Measurements from ENCODE around the gene ADGRL3. TPM values are rescaled to one million over a fixed set of nuclear protein-coding genes. Genes with fewer than 3 reads are reported as not detected.

The ADGRL3 gene
- total RNA-seq, 1 donor from 2014 or later, result 31.3 TPM

- Histone ChIP-seq H3K4me1 (ENCODE audit: insufficient read depth, low read length) (no peaks in the 10 kb centered on the region), H3K27ac (ENCODE audit: low read depth, low read length) (no peak overlapping the region), H3K4me2 (ENCODE audit: low read length) (no peak overlapping the region), H3K79me2 (ENCODE audit: insufficient read depth, low read length) (no peaks in the 10 kb centered on the region), H3K9me3 (ENCODE audit: insufficient read depth, low read depth, low read length) (no peaks in the 10 kb centered on the region), H4K20me1 (ENCODE audit: insufficient read depth, low read length) (no peaks in the 10 kb centered on the region), H3K27me3 (ENCODE audit: insufficient read depth, low read length) (no peaks in the 10 kb centered on the region), H2AFZ (ENCODE audit: low read depth, low read length) (no peak overlapping the region), H3K4me3 (ENCODE audit: insufficient read depth, low read depth, low read length) (no peak overlapping the region), H3K36me3 (ENCODE audit: insufficient read depth, low read length) (no peaks in the 10 kb centered on the region), H3K9ac (ENCODE audit: low read length) (no peak overlapping the region)
- no peaks in the 10 kb centered on the region for H3K9me3 Mint-ChIP-seq (ENCODE audit: unreplicated experiment)
- no peak overlapping the region for H3K4me3 Mint-ChIP-seq (ENCODE audit: unreplicated experiment)
- no peak for TF ChIP-seq EZH2 (IDR thresholded peaks at IDR 0.05; ENCODE audit: insufficient read depth, low read length)
- TF ChIP-seq CTCF (IDR thresholded peaks at IDR 0.05; ENCODE audit: insufficient read depth, low read depth, low read length), result no peak
- no peaks in the 10 kb centered on the region for H3K36me3 Mint-ChIP-seq (ENCODE audit: low read depth, unreplicated experiment)
- FAIRE-seq (no peak), DNase-seq (ENCODE audit: low read depth) (no peak)
- H3K27me3 Mint-ChIP-seq (ENCODE audit: low read depth, unreplicated experiment), result no peaks in the 10 kb centered on the region
- H3K4me1 Mint-ChIP-seq (ENCODE audit: low read depth, unreplicated experiment), result peaks cover 5% of the 10 kb centered on the region
- H3K27ac Mint-ChIP-seq (ENCODE audit: unreplicated experiment), result no peak overlapping the region
Observed at GRCh38 chr4:61877893-61878292, 677.8 kb downstream of the ADGRL3 start.

- H3K27ac ChIP-seq (ENCODE audit: low read depth, low read length), result no peak overlapping the region
- no peaks in the 10 kb centered on the region for H3K27me3 ChIP-seq (ENCODE audit: insufficient read depth, low read length)
- Mint-ChIP-seq H3K4me3 (ENCODE audit: unreplicated experiment) (no peak overlapping the region), H3K27ac (ENCODE audit: unreplicated experiment) (no peak overlapping the region), H3K9me3 (ENCODE audit: unreplicated experiment) (no peaks in the 10 kb centered on the region), H3K36me3 (ENCODE audit: low read depth, unreplicated experiment) (no peaks in the 10 kb centered on the region), H3K27me3 (ENCODE audit: low read depth, unreplicated experiment) (no peaks in the 10 kb centered on the region), H3K4me1 (ENCODE audit: low read depth, unreplicated experiment) (peaks cover 5% of the 10 kb centered on the region)
- no peak overlapping the region for H3K9ac ChIP-seq (ENCODE audit: low read length)
- H2AFZ ChIP-seq (ENCODE audit: low read depth, low read length), result no peak overlapping the region
- no peaks in the 10 kb centered on the region for H3K4me1 ChIP-seq (ENCODE audit: insufficient read depth, low read length)
- H3K79me2 ChIP-seq (ENCODE audit: insufficient read depth, low read length), result no peaks in the 10 kb centered on the region
- no peak for FAIRE-seq
- H3K36me3 ChIP-seq (ENCODE audit: insufficient read depth, low read length), result no peaks in the 10 kb centered on the region
- DNase-seq (ENCODE audit: low read depth), result no peak
- no peak overlapping the region for H3K4me3 ChIP-seq (ENCODE audit: insufficient read depth, low read depth, low read length)
- H4K20me1 ChIP-seq (ENCODE audit: insufficient read depth, low read length), result no peaks in the 10 kb centered on the region
- no peak for TF ChIP-seq CTCF (IDR thresholded peaks at IDR 0.05; ENCODE audit: insufficient read depth, low read depth, low read length)
- no peak for TF ChIP-seq EZH2 (IDR thresholded peaks at IDR 0.05; ENCODE audit: insufficient read depth, low read length)
- no peaks in the 10 kb centered on the region for H3K9me3 ChIP-seq (ENCODE audit: insufficient read depth, low read depth, low read length)
- no peak overlapping the region for H3K4me2 ChIP-seq (ENCODE audit: low read length)
Observed at GRCh38 chr4:61882381-61882780, 682.3 kb downstream of the ADGRL3 start.

- Histone ChIP-seq H3K27me3 (ENCODE audit: insufficient read depth, low read length) (no peaks in the 10 kb centered on the region), H4K20me1 (ENCODE audit: insufficient read depth, low read length) (no peaks in the 10 kb centered on the region), H3K4me3 (ENCODE audit: insufficient read depth, low read depth, low read length) (no peak overlapping the region), H3K36me3 (ENCODE audit: insufficient read depth, low read length) (no peaks in the 10 kb centered on the region), H3K4me2 (ENCODE audit: low read length) (no peak overlapping the region), H2AFZ (ENCODE audit: low read depth, low read length) (no peak overlapping the region), H3K4me1 (ENCODE audit: insufficient read depth, low read length) (no peaks in the 10 kb centered on the region), H3K27ac (ENCODE audit: low read depth, low read length) (no peak overlapping the region), H3K9ac (ENCODE audit: low read length) (no peak overlapping the region), H3K79me2 (ENCODE audit: insufficient read depth, low read length) (no peaks in the 10 kb centered on the region), H3K9me3 (ENCODE audit: insufficient read depth, low read depth, low read length) (no peaks in the 10 kb centered on the region)
- Mint-ChIP-seq H3K27me3 (ENCODE audit: low read depth, unreplicated experiment) (no peaks in the 10 kb centered on the region), H3K27ac (ENCODE audit: unreplicated experiment) (no peak overlapping the region), H3K9me3 (ENCODE audit: unreplicated experiment) (no peaks in the 10 kb centered on the region), H3K36me3 (ENCODE audit: low read depth, unreplicated experiment) (no peaks in the 10 kb centered on the region), H3K4me1 (ENCODE audit: low read depth, unreplicated experiment) (no peaks in the 10 kb centered on the region), H3K4me3 (ENCODE audit: unreplicated experiment) (no peak overlapping the region)
- TF ChIP-seq EZH2 (IDR thresholded peaks at IDR 0.05; ENCODE audit: insufficient read depth, low read length), result no peak
- no peak for TF ChIP-seq CTCF (IDR thresholded peaks at IDR 0.05; ENCODE audit: insufficient read depth, low read depth, low read length)
- DNase-seq (ENCODE audit: low read depth) (no peak), FAIRE-seq (no peak)
Observed at GRCh38 chr4:61886131-61886530, 686.0 kb downstream of the ADGRL3 start.
